GM12875 (cell line): Measurements from ENCODE around the gene PDXP.
A peak's percentile ranks its signal among the peaks of the same experiment; 100 is the strongest.

Source experiments
- H3K4me3 ChIP-seq: one replicate; pipeline ENCODE4 v1.5.1; 2011; ENCODE audit warnings: low read depth, low read length, control low read depth
- TF ChIP-seq, protein P1 (sequence below): IDR thresholded peaks from 2 replicates; pipeline ENCODE4 v1.5.1; 2011; ENCODE audit warnings: low read depth, mild to moderate bottlenecking, control low read depth, inconsistent platforms, low read length, moderate library complexity, borderline replicate concordance; ENCODE audit not compliant: insufficient read depth

PDXP gene

DNA sequence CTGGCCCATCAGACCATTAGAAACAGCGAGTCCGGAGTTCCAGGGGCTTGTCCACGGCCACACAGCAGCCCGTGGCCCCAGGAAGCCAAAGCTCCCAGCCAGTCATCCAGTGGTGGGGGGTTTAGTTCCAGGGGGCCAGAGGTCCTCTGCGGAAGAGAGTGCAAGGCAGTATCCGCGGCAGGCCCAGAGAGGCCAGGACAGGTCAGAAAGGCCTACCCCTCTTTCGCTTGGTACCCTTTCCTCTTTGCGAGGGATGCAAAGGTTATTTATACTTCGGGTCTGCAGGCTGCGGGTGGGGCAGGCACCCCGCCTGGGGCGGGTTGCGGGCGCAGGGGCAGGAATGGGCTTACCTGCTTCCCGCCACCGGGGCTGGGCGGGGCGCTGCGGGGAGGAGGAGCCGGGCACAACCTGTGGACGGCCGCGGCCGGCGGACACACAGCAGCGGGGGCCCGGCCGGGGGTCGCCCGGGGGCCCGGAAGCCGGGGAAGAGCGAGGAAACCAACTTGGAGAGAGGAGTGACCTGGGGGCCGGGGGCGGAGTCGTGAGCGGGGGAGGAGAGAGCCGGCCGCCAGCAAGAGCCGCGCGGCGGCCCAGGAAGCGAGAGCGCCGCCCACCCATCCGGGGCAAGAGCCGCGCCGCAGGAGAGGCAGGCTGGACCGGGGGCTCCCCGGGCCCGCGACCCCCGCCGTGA lies 19.3 kb upstream of the PDXP start, which contains the start of gene SH3BP1:
Gene SH3BP1 (plus strand): TSS at position 600 of the 691 bp plus-strand sequence. CDS start 119 bp downstream, outside the sequence.
- TF ChIP-seq, protein P1, sequence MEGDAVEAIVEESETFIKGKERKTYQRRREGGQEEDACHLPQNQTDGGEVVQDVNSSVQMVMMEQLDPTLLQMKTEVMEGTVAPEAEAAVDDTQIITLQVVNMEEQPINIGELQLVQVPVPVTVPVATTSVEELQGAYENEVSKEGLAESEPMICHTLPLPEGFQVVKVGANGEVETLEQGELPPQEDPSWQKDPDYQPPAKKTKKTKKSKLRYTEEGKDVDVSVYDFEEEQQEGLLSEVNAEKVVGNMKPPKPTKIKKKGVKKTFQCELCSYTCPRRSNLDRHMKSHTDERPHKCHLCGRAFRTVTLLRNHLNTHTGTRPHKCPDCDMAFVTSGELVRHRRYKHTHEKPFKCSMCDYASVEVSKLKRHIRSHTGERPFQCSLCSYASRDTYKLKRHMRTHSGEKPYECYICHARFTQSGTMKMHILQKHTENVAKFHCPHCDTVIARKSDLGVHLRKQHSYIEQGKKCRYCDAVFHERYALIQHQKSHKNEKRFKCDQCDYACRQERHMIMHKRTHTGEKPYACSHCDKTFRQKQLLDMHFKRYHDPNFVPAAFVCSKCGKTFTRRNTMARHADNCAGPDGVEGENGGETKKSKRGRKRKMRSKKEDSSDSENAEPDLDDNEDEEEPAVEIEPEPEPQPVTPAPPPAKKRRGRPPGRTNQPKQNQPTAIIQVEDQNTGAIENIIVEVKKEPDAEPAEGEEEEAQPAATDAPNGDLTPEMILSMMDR = no peak
- peak within 1 kb of the TSS; percentile 72 for H3K4me3 ChIP-seq

DNA sequence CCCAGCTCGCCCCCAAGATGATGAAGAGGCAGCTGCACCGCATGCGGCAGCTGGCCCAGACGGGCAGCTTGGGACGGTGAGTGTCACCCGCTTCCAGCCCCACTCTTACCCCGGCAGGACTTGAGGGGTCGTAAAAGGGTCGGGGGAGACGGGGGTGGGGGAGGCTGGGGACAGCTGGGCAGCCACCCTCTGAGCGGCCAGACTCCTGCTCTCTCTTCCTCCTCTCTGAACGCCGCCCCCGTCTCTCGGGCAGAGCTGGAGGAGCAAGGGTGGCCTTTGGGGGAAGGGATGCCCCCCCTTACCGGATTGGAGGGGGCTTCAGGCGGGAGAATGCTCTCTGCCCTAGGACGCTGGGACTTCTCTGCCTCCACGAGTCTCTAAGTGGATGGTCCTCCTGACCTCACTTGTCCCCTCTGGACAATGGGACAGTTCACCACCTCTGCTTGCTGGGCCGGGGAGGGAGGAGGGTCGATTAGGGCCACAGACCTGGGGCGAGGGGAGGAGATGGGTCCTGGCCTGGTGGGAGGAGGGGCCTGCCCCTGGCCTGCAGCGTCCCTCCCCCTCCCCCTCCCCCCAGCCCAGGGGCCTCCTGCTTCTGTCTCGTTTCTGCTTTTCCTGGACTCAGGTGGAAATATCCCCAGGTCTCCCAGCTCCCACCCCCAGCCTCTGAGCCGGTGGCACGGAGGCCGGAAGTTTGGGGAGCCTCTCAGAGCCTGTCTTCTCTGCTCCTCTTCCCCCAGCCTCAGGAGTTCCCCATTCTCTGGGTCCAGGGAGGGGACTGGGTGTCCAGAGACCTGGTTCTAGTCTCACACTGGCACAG lies 18.5 kb upstream of the PDXP start:
- TF ChIP-seq, protein P1 = no peak
- peak overlapping the region; percentile 72 for H3K4me3 ChIP-seq

DNA sequence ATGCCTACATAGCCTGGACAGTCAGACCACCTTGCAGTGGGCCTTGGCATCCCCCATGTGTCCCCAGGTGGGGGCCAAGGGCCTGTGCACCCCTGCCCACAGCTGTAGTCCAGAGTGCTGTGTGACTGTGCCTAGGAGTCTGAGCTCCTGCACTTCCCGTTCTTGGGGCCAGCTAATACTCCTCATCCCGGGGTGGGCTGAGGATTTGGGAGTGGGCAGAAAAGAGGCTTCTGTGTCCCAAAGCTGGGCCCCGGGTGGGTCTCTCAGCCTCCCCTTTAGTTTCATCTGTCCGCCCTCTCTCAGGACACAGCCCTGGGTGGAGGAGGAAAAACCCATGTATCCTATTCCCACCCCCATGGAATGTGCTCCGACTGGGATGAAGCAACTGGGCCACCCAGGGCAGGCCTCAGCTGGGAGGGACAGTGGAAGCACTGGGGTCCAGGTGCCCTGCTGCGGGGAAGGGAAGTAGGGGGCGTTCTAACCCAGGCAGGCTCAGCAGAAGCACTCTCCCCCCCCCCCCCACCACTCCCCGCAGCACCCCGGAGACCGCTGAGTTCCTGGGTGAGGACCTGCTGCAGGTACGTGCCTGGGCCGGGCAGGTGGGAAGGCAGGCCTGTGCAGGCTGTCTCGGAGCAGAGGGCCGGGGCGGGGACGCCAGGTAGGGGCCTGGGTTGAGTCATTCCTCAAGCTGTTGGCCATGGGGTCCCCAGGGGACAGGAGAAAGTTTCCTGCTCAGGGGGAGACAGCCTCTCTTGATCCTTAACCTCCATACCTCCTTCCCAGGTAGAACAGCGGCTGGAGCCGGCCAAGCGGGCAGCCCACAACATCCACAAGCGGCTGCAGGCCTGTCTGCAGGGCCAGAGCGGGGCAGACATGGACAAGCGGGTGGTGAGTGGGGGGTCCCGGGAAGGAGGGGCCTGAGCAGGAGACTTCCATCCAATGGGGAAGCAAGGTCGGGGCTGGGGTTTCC lies 17.6 kb upstream of the PDXP start:
- TF ChIP-seq, protein P1 = no peak
- peak overlapping the region; percentile 72 for H3K4me3 ChIP-seq

DNA sequence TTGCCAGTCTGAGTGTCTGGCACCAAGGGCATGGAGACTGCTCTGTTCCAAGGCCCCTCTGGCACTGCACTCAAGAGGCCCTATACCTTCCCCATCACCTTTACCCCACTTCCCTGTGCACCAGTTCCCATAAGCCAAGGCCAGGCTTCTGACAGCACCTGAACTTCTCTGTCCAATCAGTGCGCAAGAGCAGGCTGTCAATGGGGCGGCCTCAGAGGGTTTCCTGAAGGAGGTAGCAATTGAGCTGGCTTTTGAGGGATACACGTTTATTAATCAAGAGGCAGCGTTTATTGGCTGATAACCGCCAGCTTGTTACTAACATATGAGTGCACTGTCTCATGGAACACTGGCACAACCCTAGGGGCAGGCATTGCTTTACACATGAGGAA lies 17.0 kb upstream of the PDXP start:
- H3K4me3 ChIP-seq = no peak overlapping the region
- TF ChIP-seq, protein P1 = no peak

DNA sequence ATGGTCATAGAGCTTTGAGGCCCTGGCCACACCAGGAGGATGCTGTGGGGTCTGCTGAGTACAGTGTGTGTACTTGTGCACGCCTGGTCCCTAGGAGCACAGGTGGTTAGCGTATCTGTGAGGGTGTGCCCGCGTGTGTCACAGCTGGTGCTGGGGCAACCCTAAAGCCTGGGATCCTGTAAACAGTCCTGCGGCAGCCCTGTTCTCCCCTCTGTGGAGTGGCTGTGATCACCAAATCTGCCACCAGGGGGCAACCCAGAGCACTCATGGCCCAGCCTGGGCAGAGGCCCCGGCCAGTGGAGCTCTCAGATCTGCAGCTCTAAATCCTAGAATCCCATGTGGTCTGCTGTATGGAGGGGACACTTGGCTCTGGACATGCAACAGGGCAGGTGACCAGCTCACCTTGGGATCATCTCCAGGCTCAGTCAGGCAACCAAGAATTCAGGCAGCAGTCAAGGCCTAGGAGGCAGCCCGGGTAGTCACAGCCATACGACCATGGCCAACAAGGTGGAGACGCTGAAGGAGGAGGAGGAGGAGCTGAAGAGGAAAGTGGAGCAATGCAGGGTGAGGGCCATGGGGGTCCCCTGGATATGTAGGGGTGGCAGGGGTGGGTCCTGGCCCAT lies 15.2 kb upstream of the PDXP start:
- TF ChIP-seq, protein P1 = peak; percentile 87
- no peak overlapping the region for H3K4me3 ChIP-seq

DNA sequence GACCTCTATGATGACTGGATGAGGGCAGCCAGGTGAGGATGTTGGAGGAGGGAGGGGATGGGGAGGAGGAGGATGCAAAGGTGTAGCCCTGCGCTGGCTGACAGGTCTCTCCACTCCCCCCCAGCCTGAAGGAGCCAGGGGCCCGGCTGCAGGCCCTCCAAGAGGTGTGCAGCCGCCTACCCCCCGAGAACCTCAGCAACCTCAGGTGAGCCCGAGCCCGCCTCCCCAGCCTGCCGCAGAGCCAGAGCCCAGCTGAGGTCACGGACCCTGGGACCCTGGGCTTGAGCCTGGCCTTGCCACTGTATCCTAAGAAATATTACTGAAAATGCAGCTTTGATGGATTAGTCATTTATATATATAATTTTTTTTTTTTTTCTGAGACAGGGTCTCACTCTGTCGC lies 11.2 kb upstream of the PDXP start:
- H3K4me3 ChIP-seq = no peak overlapping the region
- TF ChIP-seq, protein P1 = no peak
